Common myeloid progenitor, CD34-positive (primary cell): ENCODE data around the gene MRPL14.

Experiments used
- CTCF ChIA-PET: fragments of 350-600 bp; sonication (Branson Sonifier 250); formaldehyde crosslinking; loops from one replicate; lab custom pipeline; 2021; ENCODE audit warnings: antibody characterized with exemption; lab: Charles Lee
- POLR2A ChIA-PET: fragments of 350-600 bp; sonication (Branson Sonifier 250); formaldehyde crosslinking; loops from one replicate; lab custom pipeline; 2021; ENCODE audit warnings: antibody characterized with exemption; lab: Charles Lee
- DNase-seq, 3 donors: peaks; one replicate each; pipeline versions ENCODE4 v3.0.0 to v3.0.0-alpha.2; 2013
- H3K27ac ChIP-seq, 2 experiments: 1 replicate in 1 of 2; 2 replicates in 1 of 2; pipeline ENCODE4 v1.7.0; 2013; ENCODE audit warnings: inconsistent platforms in 2 of 2, low read length in 2 of 2, mild to moderate bottlenecking in 2 of 2, low read depth in 1 of 2, moderate library complexity in 1 of 2; ENCODE audit not compliant: severe bottlenecking in 2 of 2, insufficient read depth in 1 of 2, poor library complexity in 1 of 2
- H3K27me3 ChIP-seq, 5 experiments: replicated peaks in 2 of 5; 1 replicate in 3 of 5; 2 replicates in 2 of 5; pipeline versions ENCODE4 v1.6.1 to v1.7.0; 2013; ENCODE audit warnings: low read length in 4 of 5, mild to moderate bottlenecking in 2 of 5, moderate library complexity in 2 of 5, inconsistent platforms in 1 of 5; ENCODE audit not compliant: insufficient read depth in 5 of 5, control insufficient read depth in 4 of 5
- H3K36me3 ChIP-seq, 4 experiments: 1 replicate in 2 of 4; 2 replicates in 2 of 4; pipeline versions ENCODE4 v1.6.1 to v1.7.0; 2013; ENCODE audit warnings: low read length in 3 of 4, control low read depth in 1 of 4, mild to moderate bottlenecking in 1 of 4; ENCODE audit not compliant: control insufficient read depth in 4 of 4, insufficient read depth in 4 of 4
- H3K4me1 ChIP-seq, 4 experiments: 1 replicate in 3 of 4; 2 replicates in 1 of 4; pipeline versions ENCODE4 v1.6.1 to v1.7.1; 2013; ENCODE audit warnings: low read length in 3 of 4, mild to moderate bottlenecking in 3 of 4, control low read depth in 1 of 4, inconsistent platforms in 1 of 4, moderate library complexity in 1 of 4; ENCODE audit not compliant: control insufficient read depth in 4 of 4, insufficient read depth in 4 of 4; ENCODE audit errors: control extremely low read depth in 1 of 4
- H3K4me3 ChIP-seq, 7 experiments: 1 replicate in 4 of 7; 2 replicates in 3 of 7; pipeline versions ENCODE4 v1.5.1 to v1.7.0; 2013; ENCODE audit warnings: mild to moderate bottlenecking in 7 of 7, low read length in 6 of 7, moderate library complexity in 6 of 7, inconsistent platforms in 2 of 7, low read depth in 2 of 7, control low read depth in 1 of 7; ENCODE audit not compliant: insufficient read depth in 4 of 7, control insufficient read depth in 1 of 7; ENCODE audit errors: extremely low read depth in 1 of 7
- H3K9me3 ChIP-seq, 5 experiments: 1 replicate in 4 of 5; 2 replicates in 1 of 5; pipeline versions ENCODE4 v1.6.1 to v1.7.1; 2013; ENCODE audit warnings: low read length in 4 of 5, mild to moderate bottlenecking in 2 of 5, inconsistent platforms in 1 of 5, low read depth in 1 of 5, moderate library complexity in 1 of 5; ENCODE audit not compliant: control insufficient read depth in 4 of 5, insufficient read depth in 2 of 5; ENCODE audit errors: control extremely low read depth in 1 of 5
- WGBS: methylation state at CpG from one replicate; pipeline ENCODE4 v1.1.5; 2013; ENCODE audit not compliant: insufficient coverage; 5-methylcytosine and 5-hydroxymethylcytosine counted together

The MRPL14 gene

GRCh38 chr6:44117397-44118128 is 9.7 kb downstream of the MRPL14 start:
- Histone ChIP-seq H3K36me3 (peaks cover 3 to 36% (median 18%) of the 10 kb centered on the region in 4 experiments), H3K27ac (no peak overlapping the region), H3K4me3 (no peak overlapping the region), H3K4me1 (peaks cover 3 to 6% (median 4%) of the 10 kb centered on the region in 4 experiments), H3K9me3 (no peaks in the 10 kb centered on the region), H3K27me3 (peaks cover 0 to 18% (median 6%) of the 10 kb centered on the region in 5 experiments)
- DNase-seq, result no peak
- POLR2A ChIA-PET, result interaction anchor here (0.6 kb wide), 1 partner anchor 20 kb away, joined by 3 read pairs; no protein-coding TSS in a partner anchor
- CTCF ChIA-PET, result interaction anchor here (0.5 to 12.6 kb wide), 9 partner anchors 14 to 581 kb away, joined by 3 to 128 read pairs (median 4); no protein-coding TSS in a partner anchor
- 100% methylated on average over 4 of the region's 6 CpGs for WGBS

- ChIA-PET CTCF (interaction anchor here (0.6 to 12.6 kb wide), 6 partner anchors 18 to 308 kb away, joined by 3 to 128 read pairs (median 4); no protein-coding TSS in a partner anchor), POLR2A (no interaction called here)
- Histone ChIP-seq H3K27ac (no peak overlapping the region), H3K27me3 (peaks cover 0 to 18% (median 6%) of the 10 kb centered on the region in 5 experiments), H3K9me3 (no peaks in the 10 kb centered on the region), H3K36me3 (peaks cover 8 to 40% (median 24%) of the 10 kb centered on the region in 4 experiments), H3K4me1 (no peaks in the 10 kb centered on the region), H3K4me3 (no peak overlapping the region)
- WGBS, result no CpG with 5 or more reads among the region's 4 CpGs
- DNase-seq, result no peak
These were observed 10.4 kb downstream of the MRPL14 start for GRCh38 chr6:44116641-44117382.

- Histone ChIP-seq H3K27ac (no peak overlapping the region), H3K36me3 (peaks cover 16 to 50% (median 31%) of the 10 kb centered on the region in 4 experiments), H3K27me3 (peaks cover 0 to 11% (median 6%) of the 10 kb centered on the region in 5 experiments), H3K4me1 (no peaks in the 10 kb centered on the region), H3K9me3 (no peaks in the 10 kb centered on the region), H3K4me3 (no peak overlapping the region)
- DNase-seq, result no peak
- ChIA-PET CTCF (interaction anchor here (1.5 to 12.6 kb wide), 3 partner anchors 10 to 35 kb away, joined by 5 to 128 read pairs (median 6); no protein-coding TSS in a partner anchor), POLR2A (no interaction called here)
- WGBS, result 90% methylated on average over 2 of the region's 5 CpGs
These were observed 11.4 kb downstream of the MRPL14 start for GRCh38 chr6:44115866-44116265.

GRCh38 chr6:44113414-44113813 is 13.8 kb downstream of the MRPL14 start:
- peaks cover 22 to 71% (median 42%) of the 10 kb centered on the region in 4 experiments for H3K36me3 ChIP-seq
- no peak overlapping the region for H3K27ac ChIP-seq
- ChIA-PET POLR2A (no interaction called here), CTCF (interaction anchor here (0.6 to 12.6 kb wide), 4 partner anchors 9 to 38 kb away, joined by 3 to 128 read pairs (median 4); no protein-coding TSS in a partner anchor)
- 81% methylated on average over 3 of the region's 3 CpGs for WGBS
- no peaks in the 10 kb centered on the region for H3K27me3 ChIP-seq
- H3K4me1 ChIP-seq, result no peaks in the 10 kb centered on the region
- DNase-seq, result no peak
- H3K9me3 ChIP-seq, result no peaks in the 10 kb centered on the region
- H3K4me3 ChIP-seq, result no peak overlapping the region

GRCh38 chr6:44111434-44112417 is 15.5 kb downstream of the MRPL14 start:
- no peak for DNase-seq
- POLR2A ChIA-PET, result no interaction called here
- no peaks in the 10 kb centered on the region for H3K9me3 ChIP-seq
- no peaks in the 10 kb centered on the region for H3K4me1 ChIP-seq
- H3K36me3 ChIP-seq, result peaks cover 22 to 79% (median 49%) of the 10 kb centered on the region in 4 experiments
- no peak overlapping the region for H3K4me3 ChIP-seq
- CTCF ChIA-PET, result interaction anchor here (0.9 to 12.6 kb wide), 6 partner anchors 13 to 351 kb away, joined by 3 to 128 read pairs (median 3); no protein-coding TSS in a partner anchor
- no peak overlapping the region for H3K27ac ChIP-seq
- 100% methylated on average over 4 of the region's 6 CpGs for WGBS
- H3K27me3 ChIP-seq, result no peaks in the 10 kb centered on the region

GRCh38 chr6:44110966-44111365 is 16.3 kb downstream of the MRPL14 start:
- WGBS, result 94% methylated on average over 2 of the region's 3 CpGs
- Histone ChIP-seq H3K27ac (no peak overlapping the region), H3K4me1 (no peaks in the 10 kb centered on the region), H3K27me3 (no peaks in the 10 kb centered on the region), H3K9me3 (no peaks in the 10 kb centered on the region), H3K4me3 (no peak overlapping the region), H3K36me3 (peaks cover 22 to 80% (median 51%) of the 10 kb centered on the region in 4 experiments)
- ChIA-PET POLR2A (no interaction called here), CTCF (interaction anchor here (0.9 to 12.6 kb wide), 5 partner anchors 12 to 351 kb away, joined by 3 to 128 read pairs (median 3); no protein-coding TSS in a partner anchor)
- no peak for DNase-seq
